Measurements from ENCODE around the gene TBX5.

Gene TBX5

GRCh38 chr12:114404926-114405518, 922 bp downstream of the TBX5 start:
- DNase-seq = no peak

DNA sequence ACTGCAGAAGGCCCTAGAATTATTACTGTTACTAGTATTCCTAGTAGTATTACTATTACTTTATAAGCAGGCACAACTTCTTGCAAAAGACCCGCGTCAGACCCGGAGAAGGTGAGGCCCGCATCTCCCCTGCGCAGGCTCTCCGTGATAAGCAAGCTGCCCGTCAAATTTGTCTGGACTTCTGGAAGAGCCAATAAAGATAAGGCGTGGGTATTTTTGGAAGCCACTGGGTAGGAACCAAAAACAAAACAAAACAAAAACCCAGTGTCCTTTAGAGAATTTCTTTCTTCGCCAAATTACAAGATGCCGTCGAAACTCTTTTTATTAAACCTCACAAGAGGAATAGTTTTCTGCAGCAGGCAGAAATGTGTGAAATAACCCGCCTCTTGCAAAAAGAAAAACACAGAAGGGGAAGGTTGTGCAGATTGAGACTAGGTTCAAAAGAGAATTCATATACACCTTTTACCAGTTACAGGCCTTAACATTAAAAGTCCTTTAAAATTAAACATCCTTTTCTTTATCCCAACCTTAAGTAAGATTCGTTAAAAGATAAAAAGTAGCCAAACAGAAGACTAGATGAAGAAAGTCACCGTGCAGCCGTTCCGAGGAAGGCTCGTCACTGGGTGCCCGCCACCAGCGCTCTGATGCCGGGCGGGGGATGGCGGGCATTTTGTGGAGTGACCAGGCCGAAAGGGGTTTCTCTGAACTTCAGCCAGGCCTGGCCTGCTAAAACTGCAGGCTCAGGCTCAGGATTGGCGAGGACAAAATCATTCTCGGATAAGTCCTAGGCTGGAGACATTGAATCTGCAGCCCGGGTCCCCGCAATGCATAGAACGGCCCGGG, 1.6 kb downstream of the TBX5 start:
- no peak for DNase-seq

DNA sequence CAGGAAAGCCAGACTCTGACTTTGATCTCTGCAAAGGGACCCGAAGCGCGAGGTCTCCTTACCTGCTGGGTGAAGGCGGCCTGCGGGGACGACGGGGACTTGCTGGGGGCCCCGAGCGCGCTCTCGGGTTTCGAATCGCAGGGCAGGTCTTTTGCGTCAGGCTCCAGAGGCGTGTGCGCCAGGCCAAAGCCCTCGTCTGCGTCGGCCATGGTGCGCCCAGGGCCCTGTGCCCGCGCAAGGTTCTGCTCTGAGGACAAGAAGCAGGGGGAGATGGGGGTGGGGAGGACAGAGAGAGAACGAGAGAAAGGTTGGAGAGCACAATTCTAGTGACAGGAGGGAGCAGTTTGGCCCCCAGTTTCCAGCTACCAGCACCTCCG, 2.3 kb downstream of the TBX5 start:
- no peak for DNase-seq

- no peak for DNase-seq
Measured at GRCh38 chr12:114403011-114403689, 2.8 kb downstream of the TBX5 start.

- DNase-seq = no peak
Measured at GRCh38 chr12:114402084-114402717, 3.7 kb downstream of the TBX5 start.

DNA sequence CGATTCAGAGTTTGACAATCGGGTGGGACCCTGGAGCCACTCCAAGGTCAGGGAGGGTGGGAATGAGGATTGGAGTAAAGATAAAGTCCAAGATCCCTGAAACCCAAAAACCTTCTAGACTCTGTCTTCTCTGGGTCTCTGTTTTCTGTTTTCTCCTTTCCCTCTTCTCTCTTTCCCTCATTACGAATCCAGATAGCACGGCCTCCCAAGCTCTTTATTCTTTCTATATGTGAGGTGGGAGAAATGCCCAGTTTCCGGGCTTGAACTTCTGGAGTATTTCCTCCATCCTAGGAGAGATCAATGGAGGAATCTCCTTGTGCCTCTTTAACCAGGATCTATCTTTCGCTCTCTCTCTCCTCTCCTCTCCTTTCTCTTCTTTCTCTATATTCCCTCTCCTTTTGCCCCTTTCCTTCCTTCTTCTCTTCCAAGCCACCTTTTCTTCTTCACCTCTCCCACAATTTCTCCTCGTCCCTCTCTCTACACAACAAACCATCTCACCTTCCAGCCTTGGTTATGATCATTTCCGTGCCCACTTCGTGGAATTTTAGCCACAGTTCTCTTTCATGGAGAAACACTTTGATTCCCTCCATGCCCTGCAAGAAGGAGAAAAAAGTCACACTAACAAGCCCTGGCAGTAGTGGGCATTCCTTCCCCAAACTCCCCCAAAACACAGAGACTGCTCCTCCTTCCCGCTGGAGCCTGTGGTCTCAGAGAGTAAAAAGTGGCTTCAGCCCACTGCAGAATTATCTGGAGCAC, 4.4 kb downstream of the TBX5 start:
- no peak for DNase-seq

GRCh38 chr12:114400925-114401324, 5.0 kb downstream of the TBX5 start:
- DNase-seq = no peak

DNA sequence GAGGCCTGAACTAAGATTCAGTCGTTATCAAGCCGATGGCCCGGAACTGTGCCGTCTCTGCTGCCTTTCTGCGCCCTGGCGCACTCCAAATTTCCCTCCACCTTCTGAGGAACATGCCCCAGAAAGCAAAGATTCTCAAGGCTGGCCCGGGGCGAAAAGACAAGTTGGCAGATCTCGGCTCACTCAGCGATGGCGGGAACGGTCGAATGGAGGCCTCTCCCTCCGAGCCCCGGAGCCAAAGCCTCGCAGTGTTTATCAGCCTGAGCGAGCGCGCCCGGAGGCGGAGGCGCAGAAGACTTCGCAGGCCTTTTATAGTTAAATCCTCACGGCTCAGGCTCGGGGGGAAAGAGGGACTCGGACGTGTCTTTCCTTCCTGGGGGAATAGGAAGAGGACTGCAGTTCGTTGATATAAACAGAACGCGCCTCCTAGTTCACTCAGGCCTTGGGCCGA, 5.6 kb downstream of the TBX5 start:
- DNase-seq = no peak

- no peak for DNase-seq
Measured at GRCh38 chr12:114399664-114400211, 6.2 kb downstream of the TBX5 start.

GRCh38 chr12:114397978-114398881, 7.7 kb downstream of the TBX5 start:
- DNase-seq = no peak

DNA sequence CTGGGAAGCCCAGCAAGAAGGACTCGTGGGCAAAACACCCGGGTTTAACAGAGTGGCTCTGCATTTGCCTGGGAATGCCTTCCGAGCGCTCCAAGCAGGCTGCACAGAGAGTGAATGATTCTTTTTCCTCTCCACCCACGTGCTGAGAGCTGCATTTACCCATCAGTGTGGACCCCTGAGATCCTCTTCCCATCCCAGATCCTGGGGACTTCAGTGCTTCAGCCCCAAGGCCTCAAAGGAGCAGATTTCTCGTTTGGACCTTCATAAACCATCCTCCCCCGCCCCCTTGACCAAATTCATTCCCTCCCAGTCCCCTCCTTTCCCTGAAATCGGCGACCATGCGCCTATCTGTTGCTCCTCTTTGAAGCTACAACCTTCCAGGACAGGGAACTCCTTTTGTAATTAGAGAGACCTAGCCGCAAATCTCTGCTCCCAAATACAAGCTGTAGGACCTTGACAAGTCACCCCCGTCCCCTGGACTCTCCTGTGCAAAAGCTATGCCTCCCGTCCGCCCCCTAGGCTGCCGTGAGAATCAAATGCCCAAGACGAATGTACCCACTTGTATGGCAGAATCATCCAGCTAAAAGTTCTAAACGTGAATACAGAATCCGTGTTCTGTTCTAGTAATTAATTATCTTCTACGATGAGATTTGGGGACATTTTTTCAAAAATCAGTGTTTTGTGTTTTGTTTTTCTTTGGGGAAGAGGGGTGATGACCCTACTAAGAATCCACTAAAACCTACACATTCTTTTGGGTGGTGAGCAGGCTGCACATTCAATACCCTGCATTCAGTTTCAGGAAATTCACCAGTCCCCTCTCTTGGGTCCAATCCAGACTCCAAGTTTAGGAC, 8.8 kb downstream of the TBX5 start:
- no peak for DNase-seq

GRCh38 chr12:114396153-114396868, 9.6 kb downstream of the TBX5 start:
- no peak for DNase-seq

- no peak for DNase-seq
Measured at GRCh38 chr12:114395755-114396152, 10.2 kb downstream of the TBX5 start.

- DNase-seq = no peak
Measured at GRCh38 chr12:114395233-114395632, 10.7 kb downstream of the TBX5 start.

DNA sequence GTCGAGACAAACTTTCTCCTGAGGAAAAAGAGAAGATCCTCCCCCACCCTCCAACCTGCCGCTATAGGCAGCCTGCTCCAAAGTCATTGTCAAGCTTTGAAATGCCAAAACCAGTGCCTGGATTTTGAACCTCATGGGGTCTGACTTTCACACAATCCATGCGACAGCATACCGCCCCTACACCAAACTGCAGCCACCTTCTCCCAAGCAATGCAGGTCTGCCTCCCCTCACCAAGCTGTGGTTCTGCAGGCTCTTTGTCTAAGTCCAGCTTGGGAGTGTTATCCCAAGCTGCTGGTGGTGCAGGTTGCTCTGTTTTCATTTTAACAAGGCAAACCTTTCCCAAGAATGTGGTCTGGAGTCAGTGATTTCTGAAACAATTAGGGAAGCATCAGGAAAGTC, 12.4 kb downstream of the TBX5 start:
- no peak for DNase-seq

- no peak for DNase-seq
Measured at GRCh38 chr12:114392909-114393308, 13.0 kb downstream of the TBX5 start.

DNA sequence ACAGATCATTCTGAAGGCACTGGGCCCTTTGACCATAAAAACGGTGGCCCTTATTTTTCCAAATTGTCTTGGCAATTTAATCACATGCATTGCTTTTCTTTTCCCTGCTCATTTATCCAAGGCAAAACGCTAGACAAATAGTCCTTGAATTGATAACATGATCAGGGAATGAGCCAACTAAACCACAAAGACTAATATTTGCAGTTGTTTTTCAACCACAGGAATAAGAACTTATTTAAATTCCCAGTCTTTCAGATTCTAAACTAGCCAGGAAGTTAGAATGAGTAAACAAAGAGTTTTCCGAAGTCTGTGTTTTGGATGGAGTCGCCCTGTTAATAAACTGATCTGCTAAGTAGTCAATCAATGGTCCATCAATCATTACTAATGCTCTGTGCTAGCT, 14.9 kb downstream of the TBX5 start:
- no peak for DNase-seq

GRCh38 chr12:114384739-114385138, 21.2 kb downstream of the TBX5 start:
- no peak for DNase-seq

DNA sequence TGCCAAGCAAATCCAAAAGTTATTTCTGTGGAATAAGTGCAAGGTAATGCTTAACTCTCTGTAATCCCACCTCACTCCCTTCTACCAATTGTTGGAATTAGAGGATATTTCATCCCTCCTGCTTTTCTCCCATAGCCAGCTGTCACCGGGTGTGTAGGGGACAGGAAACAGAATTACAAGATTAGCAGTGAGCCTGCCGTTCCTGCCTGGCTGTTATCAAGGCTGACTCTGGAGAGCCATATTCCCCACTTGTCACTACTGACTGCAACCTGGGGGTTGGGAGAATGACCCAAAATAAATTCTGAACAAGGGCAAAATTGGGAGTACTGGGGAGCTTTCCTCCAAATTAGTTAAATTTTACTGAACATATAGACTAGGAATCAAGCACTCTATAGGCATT, 24.8 kb downstream of the TBX5 start:
- DNase-seq = no peak

- DNase-seq = no peak
Measured at GRCh38 chr12:114371733-114372132, 34.2 kb downstream of the TBX5 start.
